HL-60 (cell line): ENCODE results near the gene SLC16A10.

ENCODE experiments used
- TF ChIP-seq, protein P1 (sequence below): IDR thresholded peaks from one replicate; pipeline ENCODE4 v1.5.1; 2011; ENCODE audit warnings: low read length, control low read depth, inconsistent platforms; ENCODE audit not compliant: insufficient read depth
- TF ChIP-seq, protein P2 (sequence below): IDR thresholded peaks from 2 replicates; pipeline ENCODE4 v1.6.1; 2012; ENCODE audit warnings: low read depth; ENCODE audit not compliant: insufficient replicate concordance

DNA sequence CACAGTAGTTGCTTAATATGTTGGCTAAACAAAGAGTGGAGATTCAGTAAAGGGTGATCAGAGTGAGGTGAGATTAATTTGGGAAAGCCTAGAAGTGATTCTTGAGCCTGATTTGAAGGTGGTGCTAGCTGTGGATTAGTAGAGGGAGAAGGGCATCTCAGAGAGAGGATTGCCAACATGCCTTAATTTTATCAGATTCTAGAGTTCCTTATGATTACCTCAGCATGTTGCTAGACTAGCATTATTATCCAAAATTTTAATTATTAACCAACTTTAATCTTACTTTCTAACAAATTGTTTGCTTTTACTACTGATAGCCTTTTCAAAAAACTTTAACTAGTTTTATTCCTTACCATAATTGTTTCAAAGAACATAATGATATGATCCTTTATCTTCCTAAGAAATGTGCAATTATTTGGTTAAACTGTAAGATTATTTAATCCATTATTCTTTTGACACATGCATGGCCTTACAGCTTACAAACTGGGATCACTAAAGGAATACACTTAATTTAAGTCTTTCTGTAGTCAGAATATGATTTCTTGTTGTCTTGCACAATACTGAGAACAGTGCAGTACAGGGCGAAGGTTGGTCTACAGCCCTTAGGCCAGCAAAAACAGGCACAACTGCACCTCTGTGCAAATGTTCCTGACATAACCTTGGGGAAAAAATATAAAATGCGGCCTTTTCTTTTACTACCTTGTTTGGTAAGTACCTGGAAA, 88.9 kb downstream of the SLC16A10 start:
- TF ChIP-seq, protein P1, sequence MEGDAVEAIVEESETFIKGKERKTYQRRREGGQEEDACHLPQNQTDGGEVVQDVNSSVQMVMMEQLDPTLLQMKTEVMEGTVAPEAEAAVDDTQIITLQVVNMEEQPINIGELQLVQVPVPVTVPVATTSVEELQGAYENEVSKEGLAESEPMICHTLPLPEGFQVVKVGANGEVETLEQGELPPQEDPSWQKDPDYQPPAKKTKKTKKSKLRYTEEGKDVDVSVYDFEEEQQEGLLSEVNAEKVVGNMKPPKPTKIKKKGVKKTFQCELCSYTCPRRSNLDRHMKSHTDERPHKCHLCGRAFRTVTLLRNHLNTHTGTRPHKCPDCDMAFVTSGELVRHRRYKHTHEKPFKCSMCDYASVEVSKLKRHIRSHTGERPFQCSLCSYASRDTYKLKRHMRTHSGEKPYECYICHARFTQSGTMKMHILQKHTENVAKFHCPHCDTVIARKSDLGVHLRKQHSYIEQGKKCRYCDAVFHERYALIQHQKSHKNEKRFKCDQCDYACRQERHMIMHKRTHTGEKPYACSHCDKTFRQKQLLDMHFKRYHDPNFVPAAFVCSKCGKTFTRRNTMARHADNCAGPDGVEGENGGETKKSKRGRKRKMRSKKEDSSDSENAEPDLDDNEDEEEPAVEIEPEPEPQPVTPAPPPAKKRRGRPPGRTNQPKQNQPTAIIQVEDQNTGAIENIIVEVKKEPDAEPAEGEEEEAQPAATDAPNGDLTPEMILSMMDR = no peak
- TF ChIP-seq, protein P2, sequence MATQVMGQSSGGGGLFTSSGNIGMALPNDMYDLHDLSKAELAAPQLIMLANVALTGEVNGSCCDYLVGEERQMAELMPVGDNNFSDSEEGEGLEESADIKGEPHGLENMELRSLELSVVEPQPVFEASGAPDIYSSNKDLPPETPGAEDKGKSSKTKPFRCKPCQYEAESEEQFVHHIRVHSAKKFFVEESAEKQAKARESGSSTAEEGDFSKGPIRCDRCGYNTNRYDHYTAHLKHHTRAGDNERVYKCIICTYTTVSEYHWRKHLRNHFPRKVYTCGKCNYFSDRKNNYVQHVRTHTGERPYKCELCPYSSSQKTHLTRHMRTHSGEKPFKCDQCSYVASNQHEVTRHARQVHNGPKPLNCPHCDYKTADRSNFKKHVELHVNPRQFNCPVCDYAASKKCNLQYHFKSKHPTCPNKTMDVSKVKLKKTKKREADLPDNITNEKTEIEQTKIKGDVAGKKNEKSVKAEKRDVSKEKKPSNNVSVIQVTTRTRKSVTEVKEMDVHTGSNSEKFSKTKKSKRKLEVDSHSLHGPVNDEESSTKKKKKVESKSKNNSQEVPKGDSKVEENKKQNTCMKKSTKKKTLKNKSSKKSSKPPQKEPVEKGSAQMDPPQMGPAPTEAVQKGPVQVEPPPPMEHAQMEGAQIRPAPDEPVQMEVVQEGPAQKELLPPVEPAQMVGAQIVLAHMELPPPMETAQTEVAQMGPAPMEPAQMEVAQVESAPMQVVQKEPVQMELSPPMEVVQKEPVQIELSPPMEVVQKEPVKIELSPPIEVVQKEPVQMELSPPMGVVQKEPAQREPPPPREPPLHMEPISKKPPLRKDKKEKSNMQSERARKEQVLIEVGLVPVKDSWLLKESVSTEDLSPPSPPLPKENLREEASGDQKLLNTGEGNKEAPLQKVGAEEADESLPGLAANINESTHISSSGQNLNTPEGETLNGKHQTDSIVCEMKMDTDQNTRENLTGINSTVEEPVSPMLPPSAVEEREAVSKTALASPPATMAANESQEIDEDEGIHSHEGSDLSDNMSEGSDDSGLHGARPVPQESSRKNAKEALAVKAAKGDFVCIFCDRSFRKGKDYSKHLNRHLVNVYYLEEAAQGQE = no peak
